GM23338 (cell line): Measurements from ENCODE around the gene C22orf42. TPM values are rescaled to one million over a fixed set of nuclear protein-coding genes. Genes with fewer than 3 reads are reported as not detected.

ENCODE experiments used
- ATAC-seq: fragments of 200-7000 bp; cut with Tn5 transposase; 3 replicates; pipeline ENCODE4 v1.9.1; 2020
- DNase-seq: peaks from one replicate; pipeline ENCODE4 v3.0.0-alpha.2; 2015; ENCODE audit warnings: low spot score
- H2AFZ ChIP-seq: fragments of 200-600 bp; sonication (generic); 2 replicates; pipeline ENCODE4 v1.8.0; 2016; ENCODE audit warnings: antibody characterized with exemption, mild to moderate bottlenecking, moderate library complexity
- H3F3A ChIP-seq: fragments of 200-600 bp; sonication (generic); replicated peaks from 2 replicates; pipeline ENCODE4 v1.8.0; 2017; ENCODE audit warnings: antibody characterized with exemption, mixed run types, low read depth
- H3K27ac ChIP-seq: fragments of 200-600 bp; sonication (generic); 2 replicates; pipeline ENCODE4 v1.6.1; 2016; ENCODE audit warnings: low read depth
- H3K27me3 ChIP-seq: fragments of 200-600 bp; sonication (generic); 2 replicates; pipeline ENCODE4 v1.8.0; 2016; ENCODE audit warnings: mild to moderate bottlenecking, mixed run types, moderate library complexity; ENCODE audit not compliant: insufficient read depth
- H3K36me3 ChIP-seq: fragments of 200-600 bp; sonication (generic); 2 replicates; pipeline ENCODE4 v1.8.0; 2016; ENCODE audit warnings: mild to moderate bottlenecking; ENCODE audit not compliant: insufficient read depth
- H3K4me1 ChIP-seq: fragments of 200-600 bp; sonication (generic); 2 replicates; pipeline ENCODE4 v1.8.0; 2016; ENCODE audit warnings: mild to moderate bottlenecking, moderate library complexity; ENCODE audit not compliant: insufficient read depth
- H3K4me2 ChIP-seq: fragments of 200-600 bp; sonication (generic); 2 replicates; pipeline ENCODE4 v1.7.1; 2017; ENCODE audit warnings: mixed run types
- H3K4me3 ChIP-seq: fragments of 200-600 bp; sonication (generic); 2 replicates; pipeline ENCODE4 v1.6.1; 2016; ENCODE audit warnings: mixed run types
- H3K79me2 ChIP-seq: fragments of 200-600 bp; sonication (generic); replicated peaks from 2 replicates; pipeline ENCODE4 v1.8.0; 2017; ENCODE audit warnings: mild to moderate bottlenecking; ENCODE audit not compliant: insufficient read depth
- H3K9me2 ChIP-seq: fragments of 200-600 bp; sonication (generic); 2 replicates; pipeline ENCODE4 v1.8.0; 2017; ENCODE audit not compliant: insufficient read depth
- H4K20me1 ChIP-seq: fragments of 200-600 bp; sonication (generic); replicated peaks from 2 replicates; pipeline ENCODE4 v1.8.0; 2017; ENCODE audit warnings: mild to moderate bottlenecking; ENCODE audit not compliant: insufficient read depth
- H3K27ac Mint-ChIP-seq: 2 replicates; pipeline ENCODE4 v1.8.0; 2020; ENCODE audit warnings: inconsistent platforms, mild to moderate bottlenecking, moderate library complexity, mixed read lengths
- H3K27me3 Mint-ChIP-seq: 3 replicates; pipeline ENCODE4 v1.8.0; 2022; ENCODE audit warnings: low read depth, mild to moderate bottlenecking, moderate library complexity, mixed read lengths, inconsistent platforms; ENCODE audit not compliant: insufficient read depth, poor library complexity
- H3K36me3 Mint-ChIP-seq: 3 replicates; pipeline ENCODE4 v1.8.0; 2021; ENCODE audit warnings: low read depth, mild to moderate bottlenecking, inconsistent platforms, moderate library complexity, mixed read lengths
- H3K4me1 Mint-ChIP-seq: 3 replicates; pipeline ENCODE4 v1.8.0; 2020; ENCODE audit warnings: mild to moderate bottlenecking, inconsistent platforms, mixed read lengths
- H3K4me3 Mint-ChIP-seq: 3 replicates; pipeline ENCODE4 v1.8.0; 2021; ENCODE audit warnings: moderate library complexity, mild to moderate bottlenecking, inconsistent platforms, mixed read lengths
- H3K9me3 Mint-ChIP-seq: 3 replicates; pipeline ENCODE4 v1.8.0; 2020; ENCODE audit warnings: moderate library complexity, mild to moderate bottlenecking, inconsistent platforms, mixed read lengths
- CREB1 ChIP-seq: fragments of 250-450 bp; sonication (Bioruptor Pico); IDR thresholded peaks from 2 replicates; pipeline ENCODE4 v1.5.0; 2020; ENCODE audit warnings: low read depth, mild to moderate bottlenecking, moderate library complexity
- ETS1 ChIP-seq: IDR thresholded peaks from 2 replicates; pipeline ENCODE4 v1.6.1; 2016; ENCODE audit warnings: antibody characterized with exemption
- EZH2 ChIP-seq: fragments of 200-600 bp; sonication (generic); IDR thresholded peaks from one replicate; pipeline ENCODE4 v1.8.0; 2017; ENCODE audit warnings: antibody characterized with exemption, mild to moderate bottlenecking, low read depth; ENCODE audit not compliant: unreplicated experiment
- EZH2phosphoT487 ChIP-seq: fragments of 200-600 bp; sonication (generic); IDR thresholded peaks from one replicate; pipeline ENCODE4 v1.8.1; 2018; ENCODE audit warnings: antibody characterized with exemption; ENCODE audit not compliant: unreplicated experiment
- JUNB ChIP-seq: IDR thresholded peaks from one replicate; pipeline ENCODE4 v1.6.1; 2016; ENCODE audit warnings: antibody characterized with exemption; ENCODE audit not compliant: unreplicated experiment
- NANOG ChIP-seq: IDR thresholded peaks from 2 replicates; pipeline ENCODE4 v1.6.1; 2016; ENCODE audit warnings: antibody characterized with exemption, borderline replicate concordance
- POLR2AphosphoS5 ChIP-seq: IDR thresholded peaks from 2 replicates; pipeline ENCODE4 v1.6.1; 2016; ENCODE audit warnings: antibody characterized with exemption, low read depth
- REST ChIP-seq: IDR thresholded peaks from one replicate; pipeline ENCODE4 v1.6.1; 2018; ENCODE audit warnings: antibody characterized with exemption; ENCODE audit not compliant: unreplicated experiment
- STAT1 ChIP-seq: IDR thresholded peaks from one replicate; pipeline ENCODE4 v1.6.1; 2016; ENCODE audit warnings: antibody characterized with exemption; ENCODE audit not compliant: unreplicated experiment
- ZNF114 ChIP-seq: fragments of 250-450 bp; sonication (Bioruptor Pico); IDR thresholded peaks from 2 replicates; pipeline ENCODE4 v1.5.0; 2020; ENCODE audit warnings: mild to moderate bottlenecking, moderate library complexity
- ZNF462 ChIP-seq: fragments of 250-450 bp; sonication (Bioruptor Pico); IDR thresholded peaks from 2 replicates; pipeline ENCODE4 v1.5.0; 2020; ENCODE audit warnings: mild to moderate bottlenecking, moderate library complexity
- polyA plus RNA-seq: library from polyadenylated mRNA; unstranded; fragments of >200 nt; fragmentation: Nextera tagmentation; extraction: Ambion mirVana; gene quantifications from 2 replicates; pipeline ENCODE4 v1.2.1, GENCODE V29; 2016
- total RNA-seq: library from RNA; depleted of rRNA; stranded (reverse); fragments of >200 nt; shearing (Covaris generic); gene quantifications from 2 replicates; pipeline ENCODE4 v1.2.3, GENCODE V29; 2014
- TF ChIP-seq, protein P1 (sequence below), 2 experiments: fragments of 200-600 bp in 1 of 2; sonication (generic) in 1 of 2; conservative IDR thresholded peaks; 2 replicates each; pipeline versions ENCODE4 v1.5.1 to v1.6.1; 2016 to 2017; ENCODE audit warnings: antibody characterized with exemption in 2 of 2, low read depth in 2 of 2, mild to moderate bottlenecking in 2 of 2, moderate library complexity in 1 of 2

Gene C22orf42
- total and polyA plus RNA-seq, 2 experiments from 2014 or later, result 0.76 to 1.2 TPM

DNA sequence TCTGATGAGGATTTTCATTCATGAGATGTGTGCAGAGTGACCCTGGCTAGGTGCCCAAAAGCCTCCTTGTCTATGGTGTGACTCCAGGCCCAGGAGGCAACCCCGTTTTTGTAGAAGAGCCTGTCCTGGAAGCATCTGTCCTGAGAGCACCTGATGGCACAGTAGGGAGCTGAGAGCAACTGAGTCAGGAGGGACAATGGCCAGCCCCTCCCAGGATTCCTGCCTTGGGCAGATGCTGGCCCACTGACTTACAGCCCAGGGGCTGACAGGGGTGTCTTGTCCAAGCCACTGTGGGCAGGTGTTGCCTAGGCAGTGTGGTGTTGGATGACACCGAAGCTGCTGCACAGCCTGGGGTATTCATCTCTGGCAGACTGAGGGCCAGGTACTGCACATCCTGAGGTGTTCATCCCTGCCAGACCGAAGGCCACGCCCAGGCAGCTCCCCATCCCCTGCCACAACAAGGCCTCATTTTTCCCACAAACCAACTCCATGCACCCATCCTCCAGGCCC lies 48.9 kb upstream of the C22orf42 start:
- Histone ChIP-seq H2AFZ (no peak overlapping the region), H3K27me3 (peaks cover 38% of the 10 kb centered on the region), H3K36me3 (no peaks in the 10 kb centered on the region), H3K4me3 (no peak overlapping the region), H3K4me2 (no peak overlapping the region), H3K79me2 (no peaks in the 10 kb centered on the region), H3K27ac (no peak overlapping the region), H4K20me1 (no peaks in the 10 kb centered on the region), H3K4me1 (peaks cover 10% of the 10 kb centered on the region; the same call in 1 of the 2 replicates), H3K9me2 (no peaks in the 10 kb centered on the region), H3F3A (no peaks in the 10 kb centered on the region)
- Mint-ChIP-seq H3K4me3 (no peak overlapping the region), H3K4me1 (peaks cover 50% of the 10 kb centered on the region), H3K36me3 (peaks cover 12% of the 10 kb centered on the region), H3K9me3 (peaks cover 6% of the 10 kb centered on the region; the same call in 2 of the 3 replicates), H3K27ac (no peak overlapping the region), H3K27me3 (peaks cover 43% of the 10 kb centered on the region)
- ATAC-seq (no peak), DNase-seq (no peak)
- TF ChIP-seq EZH2 (no peak), JUNB (no peak), POLR2AphosphoS5 (no peak), STAT1 (no peak), ZNF114 (no peak), CREB1 (CRISPR knock-in tag) (no peak), ETS1 (no peak), ZNF462 (CRISPR knock-in tag) (no peak), REST (no peak), NANOG (no peak), EZH2phosphoT487 (no peak)
- TF ChIP-seq, protein P1, sequence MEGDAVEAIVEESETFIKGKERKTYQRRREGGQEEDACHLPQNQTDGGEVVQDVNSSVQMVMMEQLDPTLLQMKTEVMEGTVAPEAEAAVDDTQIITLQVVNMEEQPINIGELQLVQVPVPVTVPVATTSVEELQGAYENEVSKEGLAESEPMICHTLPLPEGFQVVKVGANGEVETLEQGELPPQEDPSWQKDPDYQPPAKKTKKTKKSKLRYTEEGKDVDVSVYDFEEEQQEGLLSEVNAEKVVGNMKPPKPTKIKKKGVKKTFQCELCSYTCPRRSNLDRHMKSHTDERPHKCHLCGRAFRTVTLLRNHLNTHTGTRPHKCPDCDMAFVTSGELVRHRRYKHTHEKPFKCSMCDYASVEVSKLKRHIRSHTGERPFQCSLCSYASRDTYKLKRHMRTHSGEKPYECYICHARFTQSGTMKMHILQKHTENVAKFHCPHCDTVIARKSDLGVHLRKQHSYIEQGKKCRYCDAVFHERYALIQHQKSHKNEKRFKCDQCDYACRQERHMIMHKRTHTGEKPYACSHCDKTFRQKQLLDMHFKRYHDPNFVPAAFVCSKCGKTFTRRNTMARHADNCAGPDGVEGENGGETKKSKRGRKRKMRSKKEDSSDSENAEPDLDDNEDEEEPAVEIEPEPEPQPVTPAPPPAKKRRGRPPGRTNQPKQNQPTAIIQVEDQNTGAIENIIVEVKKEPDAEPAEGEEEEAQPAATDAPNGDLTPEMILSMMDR (conservative IDR thresholded peaks at IDR 0.05; ENCODE audit: low read depth in 2 of 2), result no peak
